HuH-7.5 (cell line): ENCODE measurements around the gene CD99L2.

Experiments used
- DNase-seq: peaks from one replicate; pipeline ENCODE4 v3.0.0; 2011; ENCODE audit warnings: low spot score

Gene CD99L2

DNA sequence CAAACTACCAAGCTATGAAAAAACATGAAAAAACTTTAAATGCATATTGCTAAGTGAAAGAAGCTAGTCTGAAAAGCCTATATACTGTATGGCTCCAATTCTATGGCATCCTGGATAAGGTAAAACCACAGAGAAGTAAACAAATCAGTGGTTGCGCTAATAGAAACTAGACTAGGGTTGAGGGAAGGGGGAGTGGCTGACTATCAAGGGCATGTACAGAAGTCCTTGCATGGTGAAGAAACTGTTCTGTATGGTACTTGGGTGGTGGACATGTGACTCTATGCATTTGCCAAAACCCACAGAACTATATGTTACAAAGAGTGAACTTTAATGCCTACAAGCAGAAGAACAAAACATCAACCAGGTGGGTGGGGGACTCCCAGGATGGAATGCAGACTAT, 108.4 kb downstream of the CD99L2 start:
- no peak for DNase-seq

DNA sequence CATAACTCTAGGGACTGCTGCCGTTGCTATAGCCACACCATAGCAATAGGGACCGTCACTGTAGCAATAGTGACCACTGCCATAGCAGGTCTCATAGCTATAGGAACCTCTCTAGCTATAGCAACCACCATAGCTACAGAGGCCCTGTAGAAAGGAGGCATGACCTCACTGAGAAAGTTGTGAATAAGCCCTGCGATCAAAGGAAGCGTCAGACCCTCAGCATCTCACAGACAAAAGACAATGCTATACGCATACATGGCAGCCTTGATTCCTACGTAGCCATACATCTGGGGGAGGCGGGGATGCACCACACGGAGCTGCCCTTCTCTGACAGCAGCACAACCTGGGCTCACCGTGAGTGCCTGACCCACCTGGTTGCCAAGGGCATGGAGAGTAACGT, 116.8 kb downstream of the CD99L2 start:
- no peak for DNase-seq

DNA sequence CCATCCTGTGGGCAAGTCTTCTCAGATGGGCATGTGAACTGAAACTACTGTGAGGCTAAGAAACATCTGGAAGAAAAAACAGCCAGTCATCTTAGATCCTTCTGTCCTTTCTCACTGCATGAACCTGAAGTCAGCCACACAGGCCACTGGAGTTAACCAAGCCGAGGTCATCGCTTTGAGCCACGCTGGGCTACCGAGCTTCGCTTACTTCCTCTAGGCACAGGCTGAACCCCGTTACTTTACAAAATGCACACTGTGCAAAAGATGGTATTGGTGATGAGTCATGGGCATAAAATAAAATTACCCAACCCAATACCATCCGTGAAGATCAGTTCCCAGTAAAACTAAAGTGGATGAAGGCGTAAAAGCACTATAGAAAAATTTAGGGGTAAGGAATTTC, 119.1 kb downstream of the CD99L2 start:
- no peak for DNase-seq

DNA sequence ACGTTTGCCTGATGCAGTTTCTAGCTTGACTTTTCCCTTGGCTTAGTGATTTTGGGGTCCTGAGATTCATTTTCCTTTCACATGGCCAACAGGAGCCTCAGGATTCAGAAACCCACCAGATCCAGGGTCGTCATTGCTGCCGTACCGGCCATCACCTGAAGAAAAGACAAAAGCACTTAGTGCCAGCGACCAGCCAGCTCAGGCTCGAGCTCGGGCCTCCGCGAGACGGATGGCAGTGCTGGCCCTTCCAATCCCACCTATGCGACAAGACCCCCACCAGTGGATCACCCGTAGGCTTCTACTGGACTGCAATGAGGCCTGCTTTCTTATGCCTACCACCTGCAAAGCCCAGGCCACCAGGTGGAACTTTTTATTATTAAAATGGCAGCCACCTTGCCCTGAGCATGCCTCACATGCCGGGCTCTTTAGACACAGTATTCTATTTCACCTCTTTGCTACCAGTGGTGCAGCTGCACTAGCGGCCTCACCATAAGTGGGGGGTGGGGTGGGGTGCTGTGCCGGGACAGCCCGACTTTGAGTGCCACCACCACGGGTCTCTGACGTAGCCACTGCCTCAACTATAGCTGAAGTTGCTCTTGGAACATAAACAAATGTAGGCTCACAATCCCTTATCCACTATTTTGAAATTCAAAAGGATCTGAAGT, 121.0 kb downstream of the CD99L2 start:
- DNase-seq = no peak

DNA sequence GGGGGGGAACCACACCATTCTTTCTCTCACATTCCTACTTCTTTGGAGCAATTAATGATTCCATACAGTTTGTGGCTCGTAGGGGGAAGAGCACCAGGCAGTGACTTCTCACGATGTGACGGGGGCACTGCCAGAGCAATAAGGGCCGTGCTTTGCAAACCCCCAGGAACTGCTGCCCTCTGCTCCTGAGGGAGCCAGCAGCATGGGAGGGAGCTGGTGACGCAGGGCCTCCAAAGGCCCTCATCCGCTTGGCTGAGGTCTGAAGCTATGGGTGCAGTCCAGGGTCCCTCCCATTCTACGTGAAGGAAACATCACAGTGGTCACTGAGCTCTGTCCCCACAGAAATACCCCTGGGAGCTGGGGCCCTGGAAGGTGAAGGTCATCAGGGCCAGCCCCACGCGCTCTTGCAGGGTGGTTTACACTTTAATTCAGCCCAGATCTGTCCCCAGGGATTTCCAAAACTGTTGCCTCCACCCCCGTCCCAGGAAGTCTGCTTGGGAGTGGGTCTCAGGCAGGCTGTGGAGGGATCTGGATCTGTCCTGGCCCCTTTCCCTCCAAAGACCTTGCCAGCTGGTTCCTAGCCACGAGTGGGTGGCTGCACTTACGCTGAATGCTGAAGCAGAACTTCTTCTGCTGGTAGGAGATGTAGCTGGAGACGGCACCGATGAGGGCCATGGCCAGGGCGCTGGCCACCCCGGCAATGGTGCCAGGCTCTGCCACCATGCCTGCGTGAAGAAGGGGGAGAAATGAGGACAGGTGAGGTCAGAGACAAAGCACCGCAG, 122.7 kb downstream of the CD99L2 start:
- no peak for DNase-seq

DNA sequence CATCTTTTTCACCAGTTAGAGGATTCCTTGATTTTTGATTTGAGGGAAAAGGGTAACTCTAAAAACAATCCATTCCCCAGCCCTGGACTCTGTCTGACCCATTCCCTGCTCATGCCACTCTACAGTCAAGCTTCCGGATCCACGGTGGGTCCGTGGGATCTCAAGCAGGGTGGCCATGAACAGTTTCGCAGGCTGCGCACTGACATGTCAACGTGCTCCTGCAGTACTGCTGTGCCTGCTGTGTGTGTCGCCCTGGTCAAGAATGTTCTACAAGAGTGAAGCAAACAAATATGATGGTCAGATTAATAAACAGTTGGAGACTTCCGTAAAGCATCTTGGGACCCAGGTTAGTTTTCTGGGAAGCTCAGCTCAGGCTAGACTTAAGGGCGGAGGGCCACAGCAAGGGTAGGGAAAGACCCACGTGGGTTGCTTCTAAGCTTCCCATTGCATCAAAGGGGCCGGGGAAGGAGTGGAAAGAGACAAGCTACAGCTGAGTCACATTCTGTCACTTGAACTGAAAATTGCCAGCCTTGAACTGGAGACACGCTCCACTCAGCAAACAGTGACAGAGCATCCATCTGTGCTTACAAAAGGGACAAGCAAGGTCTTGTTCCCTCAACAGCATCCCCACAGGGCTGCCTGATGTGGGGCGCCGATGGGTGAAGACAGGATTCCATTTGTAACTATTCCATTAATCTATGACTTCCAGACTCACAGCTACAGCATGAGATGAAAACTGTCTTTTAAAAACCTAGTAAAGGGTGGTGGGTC, 123.5 kb downstream of the CD99L2 start:
- no peak for DNase-seq

DNA sequence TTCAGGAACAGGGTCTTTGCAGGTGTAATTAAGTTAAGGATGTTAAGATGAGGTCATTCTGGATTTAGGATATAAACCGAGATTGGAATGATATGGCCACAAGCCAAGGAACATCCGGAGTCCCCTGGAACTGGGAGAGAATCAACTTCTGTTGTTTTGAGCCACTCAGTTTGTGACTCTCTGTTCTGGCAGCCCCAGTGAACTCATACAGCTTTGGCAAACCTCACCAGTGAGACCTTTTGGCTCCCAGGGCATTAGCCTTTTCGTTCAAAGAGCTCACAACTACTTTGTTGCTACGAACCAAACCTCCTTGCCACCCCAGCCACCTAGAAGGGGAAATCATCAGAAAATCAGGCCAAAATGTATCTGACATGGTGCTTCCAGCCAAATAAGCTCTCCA, 124.8 kb downstream of the CD99L2 start:
- no peak for DNase-seq

DNA sequence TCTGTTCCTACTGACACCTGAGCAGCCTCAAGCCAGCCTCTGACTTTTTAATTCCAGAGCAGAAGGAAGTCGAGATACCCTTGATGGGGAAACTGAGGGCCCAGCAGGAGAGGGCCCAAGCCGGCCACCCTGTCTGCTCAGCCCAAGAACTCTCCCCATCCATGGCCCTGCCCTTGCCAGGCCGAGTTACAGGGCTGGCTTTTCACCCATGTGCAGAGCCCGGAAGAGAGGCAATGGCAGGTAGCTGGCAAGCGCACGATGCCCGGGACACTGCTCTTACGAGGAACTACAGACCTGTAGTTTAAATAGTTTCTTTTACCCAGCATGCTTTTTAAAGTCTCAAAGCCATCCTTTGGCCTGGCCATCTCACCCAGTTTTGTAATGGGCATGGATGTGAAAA, 125.4 kb downstream of the CD99L2 start:
- no peak for DNase-seq

DNA sequence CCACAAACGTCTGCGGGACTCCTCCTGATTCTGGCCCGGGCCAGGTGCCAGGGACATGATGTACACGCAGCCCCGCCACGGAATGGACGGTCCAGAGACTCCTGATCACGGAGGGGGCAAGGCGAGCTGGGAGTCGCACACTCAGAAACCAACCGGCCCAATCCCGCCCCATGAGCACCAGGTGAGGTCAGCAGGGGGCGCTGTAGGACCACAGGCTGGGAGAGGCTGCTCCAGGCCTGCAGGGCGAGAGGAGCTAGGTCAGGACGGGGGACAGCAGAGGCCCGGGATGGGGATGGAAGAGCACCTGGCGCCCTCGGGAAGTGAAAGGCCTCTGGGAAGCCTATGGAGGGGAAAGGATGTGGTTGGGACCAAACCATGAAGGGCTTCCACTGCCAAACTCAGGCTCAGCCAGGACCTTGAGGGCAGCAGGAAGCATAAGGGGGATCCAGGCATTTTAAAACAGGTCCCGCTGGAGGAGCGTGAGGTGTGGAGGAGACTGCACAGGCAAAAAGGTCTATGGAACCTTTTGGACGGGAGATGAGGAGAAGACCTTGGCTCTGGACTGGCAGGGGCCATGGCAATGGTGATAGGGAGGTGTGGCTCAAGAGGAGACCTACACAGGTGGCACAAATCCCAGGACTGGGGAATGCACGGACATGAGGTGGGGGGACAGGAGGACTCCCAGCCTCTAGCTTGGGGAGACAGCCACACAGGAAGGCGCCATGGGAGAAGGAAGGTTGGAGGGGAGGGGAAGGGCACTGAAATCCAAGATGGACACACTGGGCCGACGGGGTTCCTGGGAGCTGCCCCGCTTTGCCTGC, 126.1 kb downstream of the CD99L2 start:
- peak; percentile 72 for DNase-seq

DNA sequence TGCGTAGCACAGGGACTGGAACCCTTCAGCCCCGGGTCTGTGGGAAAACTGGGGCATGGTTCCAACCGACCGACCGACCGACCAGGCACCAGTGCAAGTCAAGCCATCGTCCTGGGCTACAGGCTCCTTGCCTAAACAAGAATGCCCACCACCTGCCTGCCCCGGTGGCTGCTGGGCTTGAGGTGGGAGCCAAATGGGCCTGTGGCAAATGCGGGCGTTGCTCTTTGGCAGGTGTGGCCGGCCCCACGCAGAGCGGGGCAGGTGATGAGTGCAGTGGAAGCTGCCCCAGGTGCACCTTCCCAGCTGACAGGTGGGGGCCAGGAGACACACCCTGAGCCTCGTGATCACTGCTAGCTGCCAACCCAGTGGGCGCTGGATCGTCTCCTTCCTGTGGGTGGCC, 127.4 kb downstream of the CD99L2 start:
- DNase-seq = no peak

DNA sequence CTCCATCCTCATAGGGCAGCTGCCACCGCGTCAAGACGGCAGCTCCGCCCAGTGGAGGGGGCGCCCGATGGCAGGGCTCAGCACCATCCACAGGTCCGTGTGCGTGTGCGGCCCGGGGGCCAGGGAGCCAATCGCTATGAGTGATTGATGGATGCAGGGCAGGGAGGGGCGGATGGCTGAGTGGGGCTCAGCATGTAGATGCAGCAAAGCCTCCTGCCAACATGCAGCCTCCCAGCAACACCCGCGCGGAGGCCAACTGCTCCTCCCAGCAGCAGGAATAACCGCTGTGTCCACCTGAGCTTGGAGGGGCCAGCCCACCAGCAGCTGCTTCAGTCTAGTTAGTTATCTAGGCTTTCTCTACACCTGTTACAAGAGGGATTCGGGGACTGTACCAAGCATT, 127.8 kb downstream of the CD99L2 start:
- DNase-seq = no peak

DNA sequence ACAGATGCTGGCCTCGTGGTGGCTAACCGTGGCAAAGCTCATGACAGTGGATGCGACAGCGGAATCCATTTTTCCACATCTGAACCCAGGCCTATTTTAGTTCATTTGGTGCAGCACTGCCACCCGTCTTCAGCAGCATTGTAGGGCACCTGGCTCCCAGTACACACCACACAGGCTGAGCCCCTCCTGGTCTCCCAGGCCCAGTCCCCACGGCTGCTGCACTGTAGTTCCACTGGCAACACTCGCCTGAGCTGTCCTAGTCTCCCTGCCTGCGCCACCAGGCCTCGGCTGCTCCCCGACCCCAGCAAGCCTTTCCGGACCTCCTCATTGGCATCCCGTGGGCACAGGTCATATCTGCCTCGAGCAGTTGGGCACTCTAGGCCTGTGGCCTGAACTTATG, 129.1 kb downstream of the CD99L2 start:
- no peak for DNase-seq

DNA sequence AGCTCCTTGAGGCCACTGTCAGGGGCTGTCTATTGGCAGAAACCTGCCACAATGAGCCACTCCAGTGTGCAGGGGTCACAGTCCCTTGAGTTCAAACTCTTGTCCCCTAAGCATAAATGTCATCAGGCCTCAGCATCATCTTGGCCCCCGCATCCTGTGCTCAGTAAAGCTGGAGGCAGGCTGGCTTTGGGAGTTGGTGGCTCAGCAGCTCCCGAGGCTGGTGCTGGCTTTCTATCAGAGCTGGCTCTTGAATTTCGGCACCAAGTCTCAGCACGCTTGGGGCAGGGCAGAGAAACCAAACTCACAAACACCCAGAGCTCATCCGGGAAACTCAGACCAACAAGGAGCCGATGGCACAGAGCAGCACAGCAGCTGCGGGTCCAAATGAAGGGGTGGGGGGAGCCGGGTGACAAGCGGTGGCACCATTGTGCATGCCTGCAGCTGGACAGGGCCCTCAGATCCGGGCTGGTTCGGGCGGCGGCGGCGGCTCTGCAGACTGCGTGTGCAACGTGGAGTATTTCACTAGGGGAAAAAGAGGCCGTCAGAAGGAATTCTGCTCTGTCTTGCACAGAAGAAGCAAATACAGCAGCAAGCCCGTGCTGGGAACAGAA, 129.8 kb downstream of the CD99L2 start:
- DNase-seq = no peak

DNA sequence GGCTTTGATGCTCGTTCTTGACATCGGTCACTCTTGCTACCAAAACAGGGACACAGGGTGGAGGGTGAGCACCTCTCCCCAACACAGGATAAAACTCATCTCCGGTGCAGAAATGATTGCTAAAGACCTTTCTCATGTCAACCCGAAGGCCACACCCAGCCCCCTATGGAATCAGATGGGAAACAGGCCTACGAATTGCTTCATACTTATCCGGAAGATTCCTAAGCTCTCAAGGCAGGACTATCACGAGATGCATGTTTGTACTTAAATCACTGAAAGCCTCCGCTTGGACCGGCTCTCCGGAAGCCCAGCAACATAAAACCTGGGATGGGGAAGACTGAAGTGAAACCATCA, 130.4 kb downstream of the CD99L2 start:
- DNase-seq = no peak

DNA sequence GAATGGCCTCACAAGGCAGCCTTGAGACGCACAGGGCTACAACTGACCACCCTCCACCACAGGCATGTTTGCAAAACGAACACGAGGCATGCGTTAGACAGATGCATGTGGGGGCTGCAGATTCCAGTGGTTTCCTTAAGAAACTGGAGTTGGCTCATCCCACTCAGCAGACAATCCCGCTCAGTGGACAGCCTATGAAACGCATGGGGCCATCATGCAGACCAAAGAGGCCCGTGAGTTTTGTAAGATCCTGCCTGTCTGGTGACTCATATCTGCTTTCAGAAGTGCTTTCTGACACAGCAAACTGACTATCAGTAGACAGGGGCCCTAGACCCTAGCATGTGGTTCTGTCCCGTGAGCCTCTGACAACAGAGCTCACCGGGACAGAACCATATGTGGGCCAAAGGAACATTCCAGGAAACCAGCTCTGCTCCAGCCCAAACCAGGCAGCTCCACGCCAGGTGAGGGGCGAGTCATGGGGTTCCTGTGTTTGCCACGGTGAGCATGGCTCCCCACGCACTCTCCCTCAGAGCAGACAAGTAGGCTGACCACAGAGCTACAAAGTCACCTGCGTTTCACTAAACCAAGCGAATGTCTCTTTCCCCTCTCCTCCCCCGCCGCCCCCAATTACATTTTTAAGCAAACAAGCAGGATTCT, 130.9 kb downstream of the CD99L2 start:
- no peak for DNase-seq

DNA sequence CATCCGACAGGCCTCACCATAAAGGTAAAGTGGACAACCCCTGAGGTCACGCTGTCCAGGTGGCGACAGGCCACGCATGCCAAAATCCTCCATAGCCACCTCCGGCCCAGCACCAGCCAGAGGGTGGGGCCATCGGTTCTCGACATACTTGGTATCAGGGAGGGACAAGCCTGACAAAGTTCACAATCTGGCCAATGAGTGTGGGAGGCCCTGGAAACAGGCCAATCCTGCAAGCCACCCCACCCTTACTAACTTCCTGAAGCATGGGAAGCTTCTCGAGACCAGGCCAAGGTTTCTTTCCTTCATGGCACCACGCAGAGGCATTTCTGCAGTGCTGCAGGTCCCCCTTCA, 131.4 kb downstream of the CD99L2 start:
- DNase-seq = no peak

DNA sequence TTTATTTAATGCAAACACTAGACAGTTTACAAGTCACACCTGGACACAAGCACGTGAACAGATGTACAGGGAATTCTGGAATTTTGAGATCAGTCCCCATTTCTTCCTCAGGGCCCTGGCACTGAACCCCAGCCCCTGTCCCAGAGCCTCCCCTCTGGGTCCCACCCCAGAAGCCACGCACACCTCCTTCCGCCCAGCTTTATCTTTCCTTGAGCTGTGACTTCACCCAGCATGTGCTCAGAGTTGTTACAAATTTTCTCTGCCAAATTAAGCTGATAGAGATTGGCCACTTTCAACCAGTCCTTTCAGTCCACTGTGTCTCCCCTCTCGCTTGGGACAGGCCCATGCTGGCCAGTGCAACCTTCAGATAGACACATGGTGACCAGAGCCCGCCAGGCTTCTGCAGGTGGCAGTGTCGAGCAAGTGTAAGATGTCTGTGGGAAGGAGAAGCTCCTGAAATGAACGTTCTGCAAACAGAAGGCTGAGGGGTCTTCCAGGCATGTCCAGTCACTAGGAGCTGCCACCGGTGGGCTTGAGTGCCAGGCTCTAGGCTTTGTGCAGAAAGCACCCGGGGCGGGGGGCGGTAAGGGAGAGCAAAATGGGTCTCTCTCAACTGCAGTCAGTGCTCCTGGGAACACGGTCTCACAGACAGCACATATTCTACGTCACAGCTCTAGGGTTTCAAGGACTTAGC, 132.0 kb downstream of the CD99L2 start:
- DNase-seq = no peak

DNA sequence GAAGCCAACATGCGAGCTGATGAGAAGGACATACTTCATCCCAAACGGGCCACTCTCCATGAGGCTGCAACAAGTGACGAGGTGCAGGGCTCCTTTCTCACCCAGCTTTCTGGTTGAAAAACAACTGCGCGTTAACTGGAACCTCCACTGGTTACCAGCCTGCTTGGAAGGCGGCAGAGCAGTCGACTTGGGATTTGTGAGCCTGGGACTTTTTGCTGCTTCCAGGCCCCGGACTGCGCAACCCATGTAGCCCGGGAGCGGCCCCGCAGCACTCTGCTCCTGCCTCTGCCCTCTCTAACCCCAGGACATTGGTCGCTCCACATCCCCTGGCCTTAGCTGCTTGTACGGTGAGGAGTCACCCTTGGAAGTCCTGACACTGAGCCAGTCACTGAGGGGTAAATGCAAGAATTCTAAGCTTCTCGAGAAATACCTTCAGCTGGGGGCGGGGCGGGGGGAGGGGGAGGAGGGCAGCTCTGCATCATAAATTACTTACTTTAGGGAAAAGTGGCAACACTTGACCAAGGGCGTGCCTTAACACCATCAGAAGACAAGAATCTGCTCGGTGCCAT, 132.6 kb downstream of the CD99L2 start:
- no peak for DNase-seq

DNA sequence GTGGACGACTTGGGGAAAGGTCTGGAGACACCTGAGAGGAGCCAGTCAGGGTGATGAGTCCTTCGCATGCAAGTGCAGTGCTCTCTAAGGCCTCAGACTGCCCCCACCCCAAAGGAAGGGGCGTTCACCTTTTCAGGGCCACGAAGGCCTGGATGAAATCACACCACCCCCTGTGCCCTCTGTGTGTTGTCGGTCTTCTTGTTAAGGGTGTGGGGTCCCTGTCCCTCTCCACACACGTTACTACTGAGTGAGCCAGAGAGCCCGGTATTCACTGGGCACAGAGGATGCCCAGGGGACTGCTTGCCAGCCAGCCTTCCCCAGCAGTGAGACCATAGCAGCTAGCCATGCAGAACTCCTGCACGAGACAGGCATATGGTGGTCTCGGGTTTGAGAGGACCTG, 133.2 kb downstream of the CD99L2 start:
- DNase-seq = no peak

DNA sequence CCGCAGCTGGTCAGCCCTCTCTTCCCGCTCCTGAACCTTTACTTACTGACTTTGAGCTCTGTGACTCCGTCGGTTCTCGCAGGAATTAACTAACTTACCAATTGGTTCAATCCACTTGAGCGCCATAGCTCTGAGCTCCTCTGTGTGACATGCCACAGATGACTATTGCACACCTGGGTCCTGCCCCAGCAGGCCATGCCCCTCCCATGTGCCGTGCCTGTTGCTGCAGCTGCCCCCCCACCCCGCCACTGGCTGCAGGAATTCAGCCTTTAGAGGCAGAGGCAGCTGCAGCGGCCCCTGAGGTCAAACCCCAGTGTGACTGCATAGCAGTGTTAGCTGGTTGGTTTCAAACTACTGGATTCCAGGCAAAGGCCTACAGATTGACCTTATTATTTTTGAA, 134.7 kb downstream of the CD99L2 start:
- no peak for DNase-seq
